Globus pallidus (tissue), 1 donor: ENCODE data around the gene RDM1.
A peak's percentile ranks its signal among the peaks of the same experiment; 100 is the strongest.
"Not testable (repeated sequence)": the region's sequence is repeated elsewhere in the genome, so short reads cannot be mapped to it uniquely, and the experiment has no call there.

Experiments used
- DNase-seq: peaks from one replicate; pipeline ENCODE4 v3.0.0-alpha.2; 2015; ENCODE audit warnings: low spot score

The RDM1 gene

GRCh38 chr17:35930211-35931065 lies at the start of gene RDM1:
RDM1 (minus strand) TSS chr17:35930773; CDS start chr17:35930727, 46 bp downstream.
- DNase-seq: no peak

GRCh38 chr17:35978346-35978745 lies 47.8 kb upstream of the RDM1 start:
- DNase-seq: no peak

- DNase-seq: no peak
Measured at GRCh38 chr17:35977509-35977908, 46.9 kb upstream of the RDM1 start.

GRCh38 chr17:35973333-35974260 lies 43.0 kb upstream of the RDM1 start:
- DNase-seq: peak; percentile 7

- DNase-seq: no peak
Measured at GRCh38 chr17:35972945-35973332, 42.4 kb upstream of the RDM1 start.

GRCh38 chr17:35972535-35972934 lies 42.0 kb upstream of the RDM1 start:
- DNase-seq: no peak

- no peak for DNase-seq
Measured at GRCh38 chr17:35972066-35972465, 41.5 kb upstream of the RDM1 start.

- DNase-seq: peak; percentile 67
Measured at GRCh38 chr17:35969558-35970380, 39.2 kb upstream of the RDM1 start.

- no peak for DNase-seq
Measured at GRCh38 chr17:35968520-35969054, 38.0 kb upstream of the RDM1 start.

GRCh38 chr17:35965272-35965671 lies 34.7 kb upstream of the RDM1 start:
- DNase-seq: no peak

GRCh38 chr17:35963663-35964062 lies 33.1 kb upstream of the RDM1 start:
- no peak for DNase-seq

- DNase-seq: no peak
Measured at GRCh38 chr17:35953720-35954119, 23.1 kb upstream of the RDM1 start.

- no peak for DNase-seq
Measured at GRCh38 chr17:35949401-35949800, 18.8 kb upstream of the RDM1 start.

GRCh38 chr17:35948092-35948491 lies 17.5 kb upstream of the RDM1 start:
- no peak for DNase-seq

- DNase-seq: no peak
Measured at GRCh38 chr17:35947156-35947585, 16.6 kb upstream of the RDM1 start.

- DNase-seq: no peak
Measured at GRCh38 chr17:35944151-35944550, 13.6 kb upstream of the RDM1 start.

GRCh38 chr17:35943537-35943936 lies 13.0 kb upstream of the RDM1 start, which contains the start of gene LYZL6:
LYZL6 (minus strand) TSS chr17:35943713; CDS start chr17:35939356, 4,357 bp downstream.
- DNase-seq: no peak

GRCh38 chr17:35942588-35943186 lies 12.1 kb upstream of the RDM1 start:
- DNase-seq: no peak

GRCh38 chr17:35938492-35938891 lies 7.9 kb upstream of the RDM1 start:
- DNase-seq: not testable (repeated sequence)

GRCh38 chr17:35936063-35936462 lies 5.5 kb upstream of the RDM1 start:
- no peak for DNase-seq

GRCh38 chr17:35934760-35935159 lies 4.2 kb upstream of the RDM1 start:
- no peak for DNase-seq
